ENCODE results near the gene LRRC7. TPM values are rescaled to one million over a fixed set of nuclear protein-coding genes. Genes with fewer than 3 reads are reported as not detected.
A peak's percentile ranks its signal among the peaks of the same experiment; 100 is the strongest.

The LRRC7 gene
- total RNA-seq, 1 experiment from 2014 or later: not detected

DNA sequence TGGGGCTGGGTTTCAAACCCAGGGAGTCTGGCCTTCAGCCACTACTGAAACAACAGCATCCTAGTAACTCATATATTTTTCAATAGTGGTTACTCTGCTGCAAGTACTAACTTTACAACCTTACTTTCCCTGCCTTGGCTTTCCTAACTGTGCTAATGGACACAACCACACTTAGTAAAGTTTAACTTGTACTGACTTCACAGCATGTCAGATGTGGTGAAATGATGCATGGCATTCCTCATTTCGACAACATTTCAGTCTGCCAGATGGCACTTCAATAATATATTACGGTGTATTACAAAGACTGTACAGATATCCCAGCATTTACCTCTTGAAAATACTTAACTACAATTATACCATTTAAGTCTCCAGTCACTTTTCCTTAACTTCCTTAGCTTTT, 27.8 kb downstream of the LRRC7 start:
- BruUV-seq (replicated peaks): no TSS peak
- Histone ChIP-seq H3K36me3 (ENCODE audit: insufficient read depth, low read length, poor library complexity, severe bottlenecking) (no peaks in the 10 kb centered on the region), H3K4me3 (ENCODE audit: low read depth, low read length, poor library complexity, severe bottlenecking) (no peak overlapping the region), H3K27ac (ENCODE audit: low read depth, low read length, poor library complexity, severe bottlenecking) (no peak overlapping the region), H3K9me3 (ENCODE audit: low read depth, low read length, poor library complexity, severe bottlenecking) (no peaks in the 10 kb centered on the region), H3K4me1 (ENCODE audit: insufficient read depth, low read length, poor library complexity, severe bottlenecking) (no peaks in the 10 kb centered on the region), H3K27me3 (replicated peaks; ENCODE audit: insufficient read depth, low read depth, low read length, poor library complexity) (no peaks in the 10 kb centered on the region)
- ChIA-PET POLR2A (ENCODE audit: low non-redundant PET) (no interaction called here), CTCF (no interaction called here)
- TF ChIP-seq EZH2 (IDR thresholded peaks at IDR 0.05; ENCODE audit: borderline replicate concordance, low read depth, low read length, poor library complexity, severe bottlenecking): no peak
- no peak for TF ChIP-seq CTCF (conservative IDR thresholded peaks at IDR 0.05; ENCODE audit: low read depth, low read length)
- DNase-seq (ENCODE audit: low spot score): no peak
- intact Hi-C loops (cut with micrococcal nuclease; ENCODE audit: unreplicated experiment): no loop called here

- no peaks in the 10 kb centered on the region for H3K27me3 ChIP-seq (replicated peaks; ENCODE audit: insufficient read depth, low read depth, low read length, poor library complexity)
- no TSS peak for BruUV-seq (replicated peaks)
- ChIA-PET CTCF (no interaction called here), POLR2A (ENCODE audit: low non-redundant PET) (no interaction called here)
- TF ChIP-seq EZH2 (IDR thresholded peaks at IDR 0.05; ENCODE audit: borderline replicate concordance, low read depth, low read length, poor library complexity, severe bottlenecking) (no peak), CTCF (conservative IDR thresholded peaks at IDR 0.05; ENCODE audit: low read depth, low read length) (no peak)
- no peak overlapping the region for H3K27ac ChIP-seq (ENCODE audit: low read depth, low read length, poor library complexity, severe bottlenecking)
- no peaks in the 10 kb centered on the region for H3K36me3 ChIP-seq (ENCODE audit: insufficient read depth, low read length, poor library complexity, severe bottlenecking)
- H3K9me3 ChIP-seq (ENCODE audit: low read depth, low read length, poor library complexity, severe bottlenecking): no peaks in the 10 kb centered on the region
- no peak overlapping the region for H3K4me3 ChIP-seq (ENCODE audit: low read depth, low read length, poor library complexity, severe bottlenecking)
- intact Hi-C loops (cut with micrococcal nuclease; ENCODE audit: unreplicated experiment): loop anchor here (2.0 to 10.0 kb wide), 2 partner anchors 21 to 1203 kb away; no protein-coding TSS in a partner anchor
- H3K4me1 ChIP-seq (ENCODE audit: insufficient read depth, low read length, poor library complexity, severe bottlenecking): no peaks in the 10 kb centered on the region
- DNase-seq (ENCODE audit: low spot score): peak; percentile 3
Observed at GRCh38 chr1:69611316-69611715, 43.6 kb downstream of the LRRC7 start.

GRCh38 chr1:69613414-69613813, 45.7 kb downstream of the LRRC7 start:
- Histone ChIP-seq H3K27me3 (replicated peaks; ENCODE audit: insufficient read depth, low read depth, low read length, poor library complexity) (no peaks in the 10 kb centered on the region), H3K9me3 (ENCODE audit: low read depth, low read length, poor library complexity, severe bottlenecking) (no peaks in the 10 kb centered on the region), H3K27ac (ENCODE audit: low read depth, low read length, poor library complexity, severe bottlenecking) (no peak overlapping the region), H3K4me3 (ENCODE audit: low read depth, low read length, poor library complexity, severe bottlenecking) (no peak overlapping the region), H3K4me1 (ENCODE audit: insufficient read depth, low read length, poor library complexity, severe bottlenecking) (no peaks in the 10 kb centered on the region), H3K36me3 (ENCODE audit: insufficient read depth, low read length, poor library complexity, severe bottlenecking) (no peaks in the 10 kb centered on the region)
- BruUV-seq (replicated peaks): no TSS peak
- POLR2A ChIA-PET (ENCODE audit: low non-redundant PET): no interaction called here
- TF ChIP-seq EZH2 (IDR thresholded peaks at IDR 0.05; ENCODE audit: borderline replicate concordance, low read depth, low read length, poor library complexity, severe bottlenecking) (no peak), CTCF (conservative IDR thresholded peaks at IDR 0.05; ENCODE audit: low read depth, low read length) (no peak)
- CTCF ChIA-PET: no interaction called here
- intact Hi-C loops (cut with micrococcal nuclease; ENCODE audit: unreplicated experiment): loop anchor here (10.0 kb wide), 1 partner anchor 1201 kb away; no protein-coding TSS in a partner anchor
- DNase-seq (ENCODE audit: low spot score): no peak
